GM21528 (cell line): ENCODE results near the gene MTA3.

ENCODE experiments used
- ATAC-seq: cut with Tn5 transposase; IDR thresholded peaks from one replicate; pipeline ENCODE4 v1.9.1; 2021; ENCODE audit warnings: mild to moderate bottlenecking, moderate library complexity; ENCODE audit not compliant: unreplicated experiment, low FRiP score

Gene MTA3

DNA sequence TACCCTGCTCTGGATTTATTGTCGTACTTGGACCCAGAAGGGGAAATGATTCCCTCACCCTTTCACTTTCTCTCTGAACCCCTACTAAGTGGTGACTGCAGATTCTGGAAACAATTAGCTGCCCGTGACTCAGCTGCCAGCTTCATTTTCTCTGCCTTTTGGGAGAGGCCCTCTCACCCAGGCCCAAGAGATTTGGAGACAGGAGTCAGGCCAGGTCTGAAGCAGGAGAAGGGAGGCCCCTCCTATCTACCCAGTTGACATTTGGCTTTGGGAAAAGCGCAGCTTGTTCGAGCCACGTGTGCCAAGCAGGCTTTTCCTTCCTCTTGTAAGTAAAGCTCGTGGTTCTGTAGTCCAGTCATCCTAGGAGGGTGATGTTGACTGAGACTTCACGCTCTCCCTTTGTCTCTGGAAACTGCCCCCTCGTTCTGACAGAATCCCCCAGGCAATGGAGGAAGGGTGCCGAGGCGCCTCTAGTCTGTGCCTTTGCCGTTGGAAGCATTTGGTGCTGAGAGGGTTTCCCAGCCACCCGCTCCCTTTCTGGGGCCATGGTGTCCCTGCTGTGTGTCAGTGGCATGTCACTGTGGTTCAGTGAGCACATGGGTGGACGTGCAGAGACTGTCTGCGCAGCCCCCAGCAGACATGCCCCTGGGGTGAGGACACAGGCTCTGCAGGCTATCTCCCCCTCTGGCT lies 186.9 kb downstream of the MTA3 start:
- ATAC-seq, result no peak

DNA sequence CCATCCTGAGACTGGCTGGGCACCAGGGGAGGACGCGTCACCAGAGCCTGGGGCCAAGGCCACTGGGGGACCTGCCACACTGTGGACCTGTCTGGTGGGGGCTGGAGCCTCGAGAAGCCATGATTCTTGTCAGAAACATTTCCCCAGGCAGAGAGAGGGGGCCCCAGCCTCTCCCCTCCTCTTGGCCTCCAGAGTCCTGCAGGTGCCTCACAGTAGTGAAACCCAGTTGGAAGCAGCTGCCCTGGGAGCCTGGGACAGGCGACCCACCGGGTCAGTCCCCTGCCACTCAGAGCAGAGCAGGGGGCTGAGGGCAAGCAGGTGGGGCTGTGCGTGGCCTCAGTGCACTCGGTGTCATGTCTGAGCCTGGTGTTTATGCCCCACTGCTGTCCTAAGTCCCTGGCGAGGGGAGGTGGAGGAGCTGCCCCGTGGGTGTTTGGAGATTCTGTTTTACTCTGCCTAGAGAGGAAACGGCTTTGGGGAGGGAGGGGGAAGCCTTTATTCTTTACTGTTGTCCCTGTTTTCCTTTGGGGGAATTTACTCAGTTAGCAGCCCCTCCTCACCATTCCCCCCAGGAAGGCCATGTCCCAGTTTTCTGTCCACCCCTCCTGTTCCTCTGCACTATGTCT lies 187.8 kb downstream of the MTA3 start:
- no peak for ATAC-seq

DNA sequence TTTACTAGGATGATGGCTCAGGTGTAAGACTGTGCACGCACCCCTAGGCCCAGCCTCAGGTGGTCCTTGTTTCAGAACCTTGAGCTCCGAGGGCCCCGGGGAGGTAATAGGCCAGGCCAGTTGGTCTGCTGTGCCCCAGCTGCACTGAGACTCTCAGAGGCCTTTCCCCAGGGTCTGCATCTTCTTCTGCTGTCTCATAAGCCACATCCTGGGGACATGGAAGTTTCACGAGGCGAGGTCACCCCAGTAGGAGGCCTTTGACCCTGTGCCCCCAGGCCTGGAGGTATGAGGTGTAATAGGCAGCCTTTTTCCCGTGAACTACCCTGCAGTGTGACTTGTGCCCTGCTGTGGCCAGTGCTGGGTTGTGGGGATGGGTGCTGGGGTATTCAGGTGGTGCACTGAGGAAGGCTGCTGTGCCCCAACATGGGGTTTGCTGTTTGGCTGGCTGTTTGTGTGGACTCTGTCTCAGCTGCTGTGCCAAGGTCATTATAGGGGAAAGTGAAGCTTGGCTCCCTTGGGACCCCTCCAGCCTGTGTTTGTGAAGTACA lies 188.6 kb downstream of the MTA3 start:
- ATAC-seq, result no peak

DNA sequence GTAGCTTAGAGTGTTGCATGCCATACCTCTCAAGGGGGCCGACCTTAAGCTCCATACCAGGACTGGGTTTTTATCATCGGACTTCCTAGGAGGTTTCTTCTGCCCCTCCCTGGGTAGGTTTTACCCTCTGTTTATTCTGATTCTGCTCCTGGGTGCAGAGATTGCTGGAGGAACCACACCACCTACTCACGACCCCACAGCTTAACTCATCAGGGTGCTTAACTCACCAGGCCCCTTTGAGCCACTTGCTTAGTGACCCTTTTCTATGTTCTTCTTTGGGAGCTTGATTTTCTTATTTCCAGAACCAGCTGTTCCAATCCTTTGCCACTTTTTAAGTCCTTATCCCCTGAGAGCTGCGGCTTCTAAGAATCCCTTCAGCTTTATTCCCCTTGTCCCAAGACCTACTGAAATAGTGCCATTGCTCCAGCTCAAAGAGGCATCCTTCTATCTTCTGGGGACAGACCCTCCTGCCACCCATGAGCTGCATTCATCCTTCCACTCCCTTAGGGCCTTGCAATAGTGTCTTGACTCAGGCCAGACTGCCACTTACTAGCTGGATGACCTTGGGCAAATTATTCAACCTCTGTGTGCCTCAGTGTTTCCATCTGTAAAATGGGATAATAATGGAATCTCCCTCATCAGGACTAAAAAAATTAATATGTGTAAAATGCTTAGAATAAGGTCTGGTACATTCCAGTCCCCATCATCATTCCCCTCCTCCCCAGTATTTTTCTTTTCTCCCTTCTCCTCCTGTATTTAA lies 189.7 kb downstream of the MTA3 start:
- ATAC-seq, result no peak

DNA sequence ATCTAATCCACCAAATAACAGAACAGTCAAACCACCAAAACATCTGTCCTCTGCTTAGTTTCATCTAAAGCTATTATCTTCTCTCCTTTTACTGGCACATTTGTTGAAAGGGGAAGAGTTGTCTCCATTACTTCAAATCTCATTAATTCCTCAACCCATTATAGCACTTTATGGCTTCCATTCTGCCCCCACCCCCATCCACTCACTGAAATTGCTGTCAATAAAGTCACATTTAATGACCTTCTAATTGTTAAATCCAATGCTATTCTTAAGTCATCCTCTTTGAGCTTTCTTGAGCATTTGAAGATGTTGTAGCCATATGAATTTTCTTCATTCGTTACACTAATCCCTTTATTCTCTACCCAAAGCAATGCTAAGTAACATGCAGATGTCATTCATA lies 190.3 kb downstream of the MTA3 start:
- ATAC-seq, result no peak

DNA sequence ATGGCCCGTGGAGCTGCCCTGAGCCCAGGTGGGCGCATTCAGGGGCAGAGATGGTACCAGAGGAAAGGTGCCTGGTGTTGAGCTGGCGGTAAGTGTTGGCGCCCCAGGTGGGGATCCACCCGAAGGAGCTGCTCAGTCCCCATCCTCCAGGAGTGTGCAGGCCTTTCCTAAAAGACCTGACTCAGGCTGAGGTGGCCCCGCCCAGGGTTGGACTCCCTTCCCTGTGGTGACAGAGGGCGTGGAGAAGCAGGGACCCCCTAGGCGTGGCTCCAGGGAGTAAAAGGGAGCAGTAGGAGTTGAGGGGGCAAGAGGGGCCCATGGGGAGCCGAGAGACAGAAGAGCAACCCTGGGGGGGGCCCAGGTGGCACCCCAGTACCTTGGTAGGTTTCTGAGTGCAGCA lies 193.1 kb downstream of the MTA3 start:
- ATAC-seq, result no peak

DNA sequence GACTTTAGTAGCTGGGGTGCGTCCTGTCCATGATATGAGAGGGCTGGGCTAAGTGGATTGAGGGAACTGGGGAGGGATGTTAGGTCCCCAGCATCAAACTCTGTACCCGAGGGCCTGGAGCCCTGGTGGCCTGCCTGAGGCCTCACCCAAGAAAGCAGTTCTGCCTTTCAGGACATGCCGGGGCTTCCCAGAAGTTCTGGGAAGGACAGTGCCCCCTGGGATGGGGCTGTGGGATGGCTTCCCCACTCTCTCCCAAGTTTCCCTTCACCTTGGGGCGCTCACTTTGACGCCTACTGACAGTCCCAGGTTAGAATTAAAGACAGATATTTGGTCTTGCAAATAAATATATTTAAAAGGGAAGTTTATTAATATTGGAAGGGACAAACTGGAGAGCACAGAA lies 193.7 kb downstream of the MTA3 start:
- no peak for ATAC-seq

DNA sequence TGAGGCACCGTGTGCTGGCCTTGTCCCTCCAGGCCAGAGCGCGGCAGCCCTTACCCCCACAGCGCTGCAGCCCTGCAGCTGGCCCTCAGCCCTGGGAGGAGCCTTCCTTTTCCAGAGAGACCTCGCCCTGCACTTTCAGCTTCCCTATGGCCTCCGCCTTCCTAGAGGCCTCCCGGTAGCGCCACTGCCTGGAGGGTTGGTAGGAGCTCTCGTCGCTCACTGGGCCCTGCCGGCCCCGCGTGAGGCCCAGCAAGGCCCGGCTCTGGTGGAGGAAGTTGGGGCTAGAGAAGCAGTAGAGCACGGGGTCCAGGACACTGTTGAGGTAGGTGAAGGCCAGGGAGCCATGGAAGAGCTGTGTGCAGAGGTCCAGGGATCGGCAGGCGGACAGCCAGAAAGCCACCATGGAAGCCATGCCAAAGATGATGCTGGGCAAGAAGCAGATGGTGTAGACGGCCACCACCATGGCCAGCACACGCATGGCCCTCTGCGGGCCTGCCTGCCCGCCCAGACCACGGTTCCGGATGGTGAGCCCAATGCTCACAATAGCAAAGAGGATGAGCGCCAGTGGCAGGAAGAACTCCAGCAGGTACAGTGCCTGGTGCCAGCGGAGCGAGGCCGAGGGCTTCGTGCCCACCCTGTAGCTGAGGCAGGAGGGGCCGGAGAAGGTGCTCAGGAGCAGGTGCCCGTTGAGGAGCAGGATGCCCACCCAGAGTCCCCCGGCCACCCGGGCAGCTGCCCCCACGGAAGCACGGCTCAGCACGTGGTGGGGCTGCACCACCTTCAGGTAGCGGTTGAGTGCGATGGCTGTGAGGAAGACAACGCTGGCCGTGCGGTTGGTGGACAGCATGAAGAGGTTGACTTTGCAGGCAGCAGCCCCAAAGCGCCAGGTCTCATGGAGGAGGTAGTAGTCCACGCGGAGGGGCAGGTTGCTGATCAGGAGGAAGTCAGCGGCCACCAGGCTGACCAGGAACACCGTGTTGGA lies 194.7 kb downstream of the MTA3 start:
- ATAC-seq, result no peak

DNA sequence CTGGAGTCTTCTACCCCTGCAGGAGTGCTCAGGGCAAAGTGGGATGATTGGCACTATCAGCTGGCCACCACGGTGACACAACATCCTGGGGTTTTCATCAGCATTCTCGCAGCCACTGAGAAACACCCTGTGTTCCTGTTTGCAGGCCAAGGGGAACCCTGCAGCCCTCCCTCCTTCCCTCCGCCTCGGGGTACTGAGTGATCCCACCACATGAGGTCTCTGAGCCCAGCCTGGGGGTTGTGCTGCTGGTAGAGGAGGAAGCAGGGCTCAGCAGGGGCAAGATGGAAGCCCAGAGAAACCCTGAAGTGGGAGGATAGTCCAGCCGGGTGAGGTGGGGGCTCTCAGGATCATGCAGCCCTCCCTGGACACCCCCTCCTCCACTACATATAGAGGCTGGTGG lies 195.7 kb downstream of the MTA3 start, which contains the start of gene OXER1:
Gene OXER1 (minus strand): TSS at position 40 of the 400 bp plus-strand sequence. CDS start 73 bp downstream, outside the sequence.
- no peak for ATAC-seq

DNA sequence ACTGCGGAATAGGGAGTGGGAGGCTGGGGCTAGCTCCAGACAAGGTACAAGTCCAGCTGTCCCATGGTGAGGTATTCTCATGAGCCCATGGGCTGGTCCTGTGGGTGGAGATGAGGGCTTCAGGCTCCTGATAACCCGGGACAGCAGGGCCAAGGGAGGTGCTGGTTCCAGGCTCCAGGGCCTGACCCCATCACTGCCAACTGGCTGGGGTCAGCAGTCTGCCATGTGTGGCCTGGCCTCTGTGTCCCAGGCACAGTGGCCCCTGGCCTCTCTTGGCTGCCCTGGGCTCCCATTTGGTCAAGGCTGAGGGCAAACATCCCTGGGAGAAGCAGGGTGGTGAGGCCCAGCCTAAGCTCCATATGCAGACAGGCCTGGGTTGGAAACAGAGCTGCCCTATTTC lies 196.5 kb downstream of the MTA3 start:
- no peak for ATAC-seq

DNA sequence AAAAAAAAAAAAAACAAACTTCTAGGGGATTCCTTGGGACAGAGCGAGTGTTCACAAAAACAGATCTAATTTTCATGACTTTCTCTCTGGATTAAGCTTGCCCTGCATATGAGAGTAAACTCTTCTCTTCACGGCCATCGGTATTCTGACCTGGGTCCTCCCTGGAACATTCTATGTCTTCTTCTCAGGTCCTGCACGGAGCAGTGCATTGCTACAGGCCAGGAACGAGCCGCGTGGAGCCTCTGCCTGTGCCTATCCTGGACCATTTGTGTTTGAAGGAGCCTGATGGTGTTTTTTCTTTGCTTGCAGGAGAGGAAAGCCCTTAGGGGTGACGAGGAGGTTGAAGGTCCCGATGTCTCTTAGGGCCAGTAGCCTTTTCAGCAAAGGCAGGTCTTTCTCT lies 197.3 kb downstream of the MTA3 start:
- ATAC-seq, result no peak

DNA sequence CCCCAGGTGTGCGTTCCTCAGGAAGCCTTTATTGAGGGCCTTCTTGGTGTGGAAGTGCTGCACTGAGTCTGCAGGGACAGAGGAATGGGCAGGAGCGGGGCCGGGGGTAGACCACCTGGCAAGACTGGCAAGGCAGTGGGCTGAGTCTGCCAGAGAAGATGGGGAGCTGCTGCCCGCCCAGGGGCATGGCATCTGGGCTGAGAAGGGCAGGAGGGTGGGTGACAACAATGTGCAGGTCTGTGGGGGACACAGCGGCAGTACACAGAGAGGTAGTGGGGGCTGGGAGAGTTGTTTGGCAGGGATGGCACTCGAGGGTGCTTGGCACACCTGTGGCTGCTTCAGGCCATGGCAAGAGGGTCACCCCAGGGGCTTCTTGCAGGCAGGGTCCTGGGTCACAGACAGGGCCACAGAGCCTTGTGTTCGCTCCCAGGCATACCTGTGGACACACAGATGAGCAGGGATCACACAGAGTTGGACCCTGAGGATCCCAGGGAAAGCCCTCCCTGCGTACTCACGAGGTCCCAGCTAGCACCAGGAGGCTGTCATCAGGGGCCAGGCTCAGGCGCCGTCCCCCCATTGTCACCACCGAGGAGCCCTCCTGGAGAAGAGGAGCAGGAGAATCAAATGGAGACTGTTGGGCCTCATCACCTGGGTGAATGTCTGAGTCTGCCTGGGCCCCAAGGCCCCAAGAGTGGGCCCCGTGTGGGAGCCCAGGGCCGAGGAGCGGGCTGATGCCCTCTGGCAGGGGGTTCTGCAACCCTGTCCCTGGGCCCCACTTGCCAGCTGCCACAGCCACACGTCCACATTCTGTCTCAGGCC lies 198.9 kb downstream of the MTA3 start:
- ATAC-seq, result no peak

DNA sequence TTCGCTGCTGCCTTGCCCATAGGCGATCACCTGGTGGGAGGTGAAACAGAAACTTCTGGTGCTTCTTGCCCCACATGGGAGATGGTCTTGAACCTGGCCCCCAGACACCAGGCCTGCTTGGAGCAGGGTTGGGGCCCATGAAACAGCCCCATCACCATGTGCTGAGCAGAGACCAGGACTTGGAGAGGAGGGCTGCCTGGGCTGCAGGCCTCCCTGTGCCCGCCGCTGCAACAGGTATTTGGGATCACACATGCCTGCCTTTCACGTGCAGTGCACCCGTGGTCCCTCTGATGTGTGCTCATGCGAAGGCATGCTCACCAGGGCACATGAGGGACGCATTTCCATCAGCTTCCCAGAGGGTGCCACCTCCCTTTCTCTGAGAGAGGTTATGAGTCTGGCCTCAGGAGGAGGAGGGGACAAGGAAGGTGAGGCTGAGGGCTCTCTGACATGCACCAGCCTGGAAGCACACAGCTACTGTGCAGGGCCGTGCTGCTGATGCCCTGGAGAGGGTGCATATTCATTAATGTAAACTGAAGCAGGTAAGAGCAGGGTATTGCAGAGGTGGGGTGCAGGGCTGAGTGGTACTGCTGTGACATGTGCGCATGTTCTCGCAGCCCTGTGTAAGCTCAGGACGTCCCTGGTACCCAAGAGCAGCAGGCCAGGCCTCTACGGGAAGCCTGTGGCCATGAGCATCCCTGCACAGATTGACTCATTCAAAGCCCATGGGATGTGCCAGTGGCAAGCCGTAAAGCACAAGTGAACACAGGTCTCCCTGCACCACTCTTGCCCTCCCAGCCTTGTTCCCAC lies 199.7 kb downstream of the MTA3 start:
- no peak for ATAC-seq

DNA sequence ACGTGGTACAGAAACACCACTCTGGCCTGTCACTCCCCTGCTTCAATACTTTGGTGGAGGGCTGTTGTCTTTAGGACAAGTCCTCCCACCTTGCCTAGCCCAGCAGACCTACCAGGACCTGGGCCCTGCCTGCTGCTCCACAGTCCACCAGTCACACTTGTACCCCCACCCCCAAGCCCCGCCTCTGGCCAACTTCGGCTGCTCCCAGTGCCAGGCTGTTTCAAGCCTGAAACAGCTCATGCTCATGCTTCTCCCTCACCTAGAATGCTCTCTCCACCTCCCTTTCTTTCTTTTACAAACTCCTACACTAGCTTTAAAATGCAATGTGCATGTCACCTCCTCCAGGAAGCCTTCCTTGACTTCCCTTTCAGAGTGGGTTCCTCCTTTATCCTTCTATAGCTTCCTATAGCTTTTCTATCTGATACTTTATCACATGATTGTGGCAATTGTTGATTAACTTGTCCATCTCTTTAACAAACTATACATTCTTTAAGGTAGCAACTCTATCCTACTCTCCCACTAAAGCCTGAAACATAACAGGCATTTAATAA lies 200.3 kb downstream of the MTA3 start:
- ATAC-seq, result no peak

DNA sequence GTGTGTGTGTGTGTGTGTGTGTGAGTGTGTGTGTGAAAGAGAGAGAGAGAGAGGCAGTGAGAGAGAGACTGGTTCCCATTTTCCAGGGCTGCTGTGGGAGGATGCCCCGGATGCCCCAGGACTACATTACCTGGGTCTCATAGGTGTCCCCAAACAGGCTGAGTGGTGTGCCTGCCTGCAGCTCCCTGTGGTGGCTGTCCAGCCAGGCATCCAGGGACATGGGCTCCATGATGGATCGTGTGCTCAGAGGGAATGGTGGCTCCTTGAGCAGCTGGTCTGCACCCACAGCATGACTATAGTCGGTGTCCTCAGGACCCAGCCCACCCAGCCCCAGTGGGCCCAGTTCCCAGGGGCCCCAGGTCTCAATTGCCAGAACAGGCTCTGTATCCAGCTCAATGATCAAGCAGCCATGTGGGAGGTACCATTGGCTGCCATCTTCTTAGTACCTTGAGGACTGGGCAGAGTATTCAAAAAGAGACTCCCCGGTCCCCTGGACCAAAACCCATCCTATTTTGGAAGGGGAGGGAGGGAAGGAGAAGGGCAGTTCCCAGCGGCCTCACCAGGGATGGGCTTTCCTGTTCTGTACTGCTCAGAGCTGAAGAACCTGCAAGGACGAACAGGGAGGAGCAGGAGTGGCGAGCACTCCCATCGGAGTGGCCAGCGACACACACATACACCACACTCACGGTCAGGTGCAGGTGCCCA lies 201.3 kb downstream of the MTA3 start:
- ATAC-seq, result no peak

DNA sequence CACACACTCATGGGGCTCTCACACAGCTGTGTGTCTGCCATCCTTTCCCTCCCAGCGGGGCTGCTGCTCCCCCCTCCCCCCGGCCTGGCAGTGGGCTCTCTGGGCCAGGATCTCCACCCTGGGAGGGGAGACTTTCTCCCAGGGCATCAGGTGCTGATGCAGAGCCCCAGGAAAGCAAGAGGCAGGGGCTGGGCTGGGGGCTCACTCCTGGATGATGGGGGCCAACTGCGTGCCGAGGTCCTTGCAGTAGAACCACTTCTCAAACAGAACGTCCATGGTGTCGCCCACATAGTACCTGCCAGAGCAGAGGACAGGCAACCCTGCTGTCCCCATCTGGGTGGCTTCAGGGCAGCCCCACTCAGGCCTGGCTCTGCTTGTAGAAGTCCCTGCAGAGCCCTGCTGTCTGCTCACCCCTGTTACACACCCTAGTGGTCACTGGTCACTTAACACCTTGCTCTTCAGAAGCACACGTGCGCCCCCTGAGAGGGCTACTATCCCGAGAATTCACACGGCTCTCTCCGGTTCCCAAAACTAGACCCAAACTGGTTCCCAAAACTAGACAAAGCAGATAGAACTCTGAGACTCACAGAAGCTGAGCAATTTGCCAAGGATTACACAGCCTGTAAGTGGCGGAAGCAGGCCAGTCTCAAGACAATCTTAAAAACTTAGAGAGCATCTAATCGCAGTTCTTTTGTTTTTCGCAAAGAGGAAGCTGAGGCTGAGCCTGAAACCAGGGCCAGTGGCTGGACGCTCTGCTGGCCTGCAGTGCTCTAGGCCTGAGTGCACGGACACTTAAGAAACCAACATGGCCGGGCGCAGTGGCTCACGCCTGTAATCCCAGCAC lies 202.1 kb downstream of the MTA3 start:
- ATAC-seq, result no peak
